NOMO-1 treated with DMSO at 0.1 percent for 48 hours (cell line): ENCODE results near the gene SLCO6A1.

Experiments
- DNase-seq: peaks from one replicate; lab custom pipeline; 2025; ENCODE audit not compliant: unreplicated experiment; lab: John Stamatoyannopoulos, UW

SLCO6A1 gene

DNA sequence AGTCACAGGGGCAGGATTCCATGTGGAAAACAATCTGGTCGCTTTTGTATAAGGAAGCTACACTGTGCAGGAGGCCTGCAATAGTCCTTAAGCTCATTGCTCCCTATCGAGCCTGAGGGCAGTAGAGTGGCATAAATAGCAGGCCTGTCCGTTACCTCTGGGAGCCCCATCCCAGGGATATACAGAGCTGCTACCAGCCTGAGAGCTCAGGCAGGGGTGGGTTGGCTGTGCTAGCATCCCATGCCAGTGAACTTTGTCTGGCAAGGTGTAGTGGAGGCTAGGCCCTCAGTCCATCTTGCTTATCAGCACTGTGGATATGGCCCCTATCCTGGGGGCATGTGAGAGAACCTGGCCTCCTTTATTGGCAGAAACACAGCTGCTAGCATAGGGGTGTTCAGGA lies 47.7 kb downstream of the SLCO6A1 start:
- no peak for DNase-seq

GRCh38 chr5:102450313-102450990 lies 48.3 kb downstream of the SLCO6A1 start:
- peak; percentile 25 for DNase-seq

- no peak for DNase-seq
Measured at GRCh38 chr5:102433473-102433872, 65.3 kb downstream of the SLCO6A1 start.

DNA sequence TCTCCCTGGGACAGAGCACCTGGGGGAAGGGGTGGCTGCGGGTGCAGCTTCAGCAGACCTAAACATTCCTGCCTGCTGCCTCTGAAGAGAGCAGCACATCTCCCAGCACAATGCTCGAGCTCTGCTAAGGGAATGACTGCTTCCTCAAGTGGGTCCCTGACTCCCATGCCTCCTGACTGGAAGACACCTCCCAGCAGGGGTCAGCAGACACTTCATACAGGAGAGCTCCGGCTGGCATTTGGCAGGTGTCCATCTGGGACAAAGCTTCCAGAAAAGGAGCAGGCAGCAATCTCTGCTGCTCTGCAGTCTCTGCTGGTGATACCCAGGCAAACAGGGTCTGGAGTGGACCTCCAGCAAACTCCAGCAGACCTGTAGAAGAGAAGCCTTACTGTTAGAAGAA lies 77.2 kb downstream of the SLCO6A1 start:
- no peak for DNase-seq

GRCh38 chr5:102418531-102418930 lies 80.3 kb downstream of the SLCO6A1 start:
- DNase-seq = no peak

- DNase-seq = no peak
Measured at GRCh38 chr5:102414448-102414847, 84.4 kb downstream of the SLCO6A1 start.

- DNase-seq = no peak
Measured at GRCh38 chr5:102388235-102388634, 110.6 kb downstream of the SLCO6A1 start.

DNA sequence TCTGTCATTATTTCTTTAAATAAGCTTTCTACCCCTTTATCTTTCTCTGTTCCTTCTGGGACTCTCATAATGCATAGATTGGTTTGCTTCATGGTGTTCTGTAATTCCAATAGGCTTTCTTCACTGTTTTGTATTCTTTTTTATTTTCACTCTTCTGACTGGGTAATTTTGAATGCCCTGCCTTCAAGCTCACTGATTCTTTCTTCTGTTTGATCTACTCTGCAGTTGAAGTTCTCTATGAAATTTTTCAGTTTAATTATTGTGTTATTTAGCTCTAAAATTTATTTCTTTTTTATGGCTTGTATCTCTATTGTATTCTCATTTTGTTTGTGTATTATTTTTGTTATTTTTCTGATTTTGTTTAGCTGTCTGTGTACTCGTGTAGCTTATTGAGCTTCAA lies 113.4 kb downstream of the SLCO6A1 start:
- no peak for DNase-seq

GRCh38 chr5:102380174-102380573 lies 118.6 kb downstream of the SLCO6A1 start:
- DNase-seq = no peak

GRCh38 chr5:102375876-102376275 lies 122.9 kb downstream of the SLCO6A1 start:
- no peak for DNase-seq

DNA sequence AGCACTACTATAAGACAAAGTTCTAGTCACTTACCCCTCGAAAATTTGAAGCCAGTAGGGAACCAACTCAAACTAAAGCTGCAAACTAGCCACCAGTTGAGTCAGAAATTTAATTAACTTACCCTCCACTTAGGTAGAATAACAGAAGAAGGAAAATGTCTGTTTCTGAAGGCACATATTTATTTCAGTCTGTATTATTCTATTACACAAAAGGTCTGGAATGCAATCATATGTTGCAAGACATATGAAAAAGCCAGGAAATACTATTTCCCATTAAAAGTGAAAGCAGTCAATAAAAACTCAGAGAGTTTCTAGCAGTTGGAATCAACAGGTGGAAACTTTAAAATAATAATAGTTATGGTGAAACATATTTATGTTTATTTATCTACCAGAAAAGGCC lies 123.5 kb downstream of the SLCO6A1 start:
- DNase-seq = no peak

- DNase-seq = no peak
Measured at GRCh38 chr5:102368392-102368791, 130.4 kb downstream of the SLCO6A1 start.

DNA sequence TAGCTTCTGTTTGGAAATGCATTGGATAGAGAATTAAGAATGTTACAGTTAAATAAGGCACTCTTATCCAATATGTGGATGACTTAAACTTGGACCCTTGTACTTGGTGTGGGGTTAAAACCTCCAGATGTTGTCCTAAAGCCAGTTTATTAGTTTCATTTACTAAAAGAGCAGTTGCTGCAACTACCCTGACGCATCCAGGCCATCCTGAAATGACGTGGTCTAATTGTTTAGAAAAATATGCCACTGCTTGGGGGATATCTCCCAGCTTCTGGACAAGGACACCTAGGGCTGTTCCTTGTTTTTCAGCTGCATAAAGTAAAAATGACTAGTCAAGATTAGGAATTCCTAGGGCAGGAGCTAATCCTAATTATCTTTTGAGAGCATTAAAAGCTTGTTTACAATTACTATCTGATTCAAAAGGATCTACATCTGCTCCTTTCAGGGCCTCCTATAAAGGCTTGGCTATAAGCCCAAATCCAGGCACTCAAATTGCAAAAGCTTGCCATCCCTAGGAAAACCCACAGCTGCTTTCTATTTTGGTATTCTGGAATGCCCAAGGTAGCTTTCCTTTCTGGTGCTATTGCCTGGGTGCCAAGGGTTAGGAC lies 157.0 kb downstream of the SLCO6A1 start:
- DNase-seq = no peak

- DNase-seq = no peak
Measured at GRCh38 chr5:102324714-102325113, 174.1 kb downstream of the SLCO6A1 start.
